ENCODE measurements around the gene ZKSCAN3. TPM values are rescaled to one million over a fixed set of nuclear protein-coding genes. Genes with fewer than 3 reads are reported as not detected.

The ZKSCAN3 gene
- total and polyA plus RNA-seq, 2 of the 8 experiments (the other 6 are each of a cell fraction or from before 2014, with no cell fraction given), result 2.7 to 9.8 TPM

DNA sequence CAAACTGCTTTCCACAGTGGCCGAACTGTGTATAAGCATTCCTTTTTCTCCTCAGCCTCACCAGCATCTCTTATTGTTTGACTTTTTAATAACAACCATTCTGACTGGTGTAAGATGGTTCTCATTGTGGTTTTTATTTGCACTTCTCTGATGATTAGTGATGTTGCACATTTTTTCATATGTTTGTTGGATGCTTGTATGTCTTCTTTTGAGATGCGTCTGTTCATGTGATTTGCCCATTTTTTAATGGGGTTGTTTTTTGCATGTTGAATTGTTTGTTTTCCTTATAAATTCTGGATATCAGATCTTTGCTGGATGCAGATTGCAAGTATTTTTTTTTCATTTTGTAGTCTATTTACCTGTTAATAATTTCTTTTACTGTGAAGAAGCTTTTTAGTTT is 61.0 kb downstream of the ZKSCAN3 start (continued):
- TF ChIP-seq CHD7 (IDR thresholded peaks at IDR 0.05; ENCODE audit: insufficient replicate concordance, low read length), result no peak
- TF ChIP-seq PHF8 (conservative IDR thresholded peaks at IDR 0.05; ENCODE audit: low read depth, low read length), result no peak
- no peak for TF ChIP-seq HDAC6 (IDR thresholded peaks at IDR 0.05; ENCODE audit: low read depth, low read length)

Data from H1 (cell line).